Hematopoietic multipotent progenitor cell treated with erythropoietin and hydrocortisone succinate and interleukin-3 and kit ligand, for 4 days (in vitro differentiated cells): ENCODE results near the gene RGS21.
A peak's percentile ranks its signal among the peaks of the same experiment; 100 is the strongest.
"Not testable (repeated sequence)": the region's sequence is repeated elsewhere in the genome, so short reads cannot be mapped to it uniquely, and the experiment has no call there.

Experiments
- DNase-seq: peaks from one replicate; pipeline ENCODE4 v3.0.0-alpha.2; 2015

The RGS21 gene

GRCh38 chr1:192316942-192317450 is at the start of gene RGS21:
RGS21 (plus strand) TSS chr1:192316992; CDS start chr1:192343037, 26,045 bp downstream.
- DNase-seq = no peak

DNA sequence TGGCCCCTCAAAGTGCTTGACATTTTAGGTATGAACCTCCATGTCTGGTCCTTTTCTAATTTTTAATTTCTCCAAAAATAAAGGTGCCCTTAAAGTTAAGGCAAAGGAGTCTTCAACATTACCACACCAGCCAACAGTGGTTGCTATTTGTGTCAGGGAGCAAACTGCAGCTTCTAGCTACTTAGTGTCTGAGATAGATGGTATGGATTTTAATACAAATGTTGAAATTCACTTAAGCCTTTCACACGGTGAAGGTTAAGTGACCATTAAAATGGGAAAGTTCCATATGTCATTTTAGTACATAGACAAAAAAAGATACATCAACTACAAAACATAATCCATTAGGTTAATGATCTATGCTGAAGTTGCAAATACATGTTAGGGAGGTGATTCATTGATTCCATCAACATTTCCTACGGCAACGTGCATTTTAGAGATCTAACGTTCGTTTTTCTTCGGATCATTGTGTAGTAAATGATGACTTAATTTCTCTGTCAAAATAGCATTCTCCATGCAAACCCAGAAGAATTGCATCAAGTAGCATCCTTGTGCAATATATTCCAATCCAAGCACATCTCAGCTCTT is 48.2 kb upstream of the RGS21 start:
- no peak for DNase-seq

- no peak for DNase-seq
Observed at GRCh38 chr1:192270398-192270797, 46.4 kb upstream of the RGS21 start.

DNA sequence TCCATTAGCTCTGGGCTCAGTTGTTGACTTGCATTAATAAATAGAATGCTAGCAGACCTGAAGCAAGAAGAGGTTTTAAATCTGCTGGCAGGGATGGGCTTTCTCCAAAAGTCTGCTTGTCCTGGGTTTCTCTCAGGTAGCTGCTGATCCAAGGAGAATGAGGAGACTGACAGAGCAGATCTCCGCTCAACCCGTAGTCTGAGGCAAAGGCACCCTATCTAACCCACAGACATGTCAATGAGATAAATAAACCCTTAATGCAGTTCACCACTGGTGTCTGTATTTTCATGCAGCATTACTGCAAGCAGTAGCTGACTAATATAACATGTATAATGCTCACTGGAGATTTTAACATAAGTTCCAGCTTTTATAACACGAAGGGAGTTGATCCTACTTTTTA is 44.1 kb upstream of the RGS21 start:
- DNase-seq = peak; percentile 27

DNA sequence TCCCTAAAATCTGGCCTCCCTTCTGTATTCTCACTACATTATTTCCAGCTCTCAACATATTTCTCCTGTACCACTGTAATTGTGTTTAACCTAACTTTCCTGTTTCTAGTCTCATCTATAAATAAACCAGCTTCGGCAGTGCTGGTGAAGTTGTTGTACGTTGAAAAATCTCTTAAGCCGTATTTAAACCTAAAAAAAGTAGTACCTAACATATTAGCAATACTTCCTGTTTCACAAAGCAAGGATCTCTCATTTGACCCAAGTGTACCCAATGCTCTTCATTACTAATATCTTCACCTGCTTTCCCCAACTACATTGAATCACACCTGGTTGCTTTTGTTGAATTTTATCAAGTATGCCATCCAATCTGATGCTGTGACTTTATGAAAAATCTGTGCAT is 42.2 kb upstream of the RGS21 start:
- no peak for DNase-seq

DNA sequence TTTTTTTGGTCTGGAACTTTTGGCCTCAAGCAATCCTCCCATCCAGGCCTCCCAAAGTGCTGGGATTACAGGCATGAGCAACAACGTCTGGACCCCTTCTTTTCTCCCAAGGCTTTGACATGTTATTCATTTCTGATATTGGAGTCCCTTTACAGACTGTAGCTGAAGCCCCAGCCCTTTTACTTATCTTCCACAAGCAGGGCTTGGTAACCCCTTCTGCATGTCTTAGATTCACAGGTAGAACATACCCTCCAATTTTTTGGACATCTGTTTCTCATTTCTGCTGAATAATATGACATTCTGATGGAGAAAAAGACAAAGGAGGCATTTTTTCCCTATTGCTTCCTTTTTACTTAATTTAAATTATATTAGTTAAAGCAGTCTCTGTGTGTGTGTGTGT is 39.2 kb upstream of the RGS21 start:
- DNase-seq = peak; percentile 48

DNA sequence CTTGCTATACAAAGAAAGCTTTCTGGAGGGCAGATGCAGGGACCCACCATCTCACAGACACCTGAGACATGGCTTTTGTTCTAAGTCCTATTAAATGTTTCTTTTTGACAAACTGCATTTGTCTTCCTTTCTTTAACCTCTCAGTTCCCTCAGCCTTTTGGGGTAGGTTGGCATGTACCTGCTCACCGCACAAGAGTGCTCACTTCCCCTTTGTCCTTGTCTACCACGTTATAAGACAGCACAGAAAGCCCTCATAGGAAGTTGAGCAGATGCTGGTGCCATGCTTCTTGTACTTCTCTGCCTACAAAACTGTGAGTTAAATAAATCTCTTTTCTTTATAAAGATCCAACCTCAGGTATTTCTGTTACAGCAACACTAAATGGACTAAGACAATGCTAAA is 31.9 kb upstream of the RGS21 start:
- no peak for DNase-seq

DNA sequence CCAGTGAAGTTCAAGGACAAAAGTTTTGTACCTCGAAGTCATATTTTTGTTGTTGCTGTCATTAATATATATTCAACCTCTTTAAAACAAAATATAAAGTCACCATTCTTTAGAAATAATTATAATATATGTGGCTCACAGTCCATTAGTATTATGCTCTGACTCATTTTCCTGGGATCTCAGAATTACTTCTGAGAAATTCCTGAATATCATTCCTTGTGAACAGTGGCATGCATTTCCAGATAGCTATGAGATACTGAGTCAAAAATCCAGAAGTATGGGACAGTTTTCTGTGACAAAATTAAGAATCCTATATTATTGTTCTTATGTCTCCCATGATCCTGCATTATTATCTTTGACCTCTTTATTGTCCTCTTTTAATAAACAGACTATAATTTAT is 13.8 kb upstream of the RGS21 start:
- DNase-seq = no peak

DNA sequence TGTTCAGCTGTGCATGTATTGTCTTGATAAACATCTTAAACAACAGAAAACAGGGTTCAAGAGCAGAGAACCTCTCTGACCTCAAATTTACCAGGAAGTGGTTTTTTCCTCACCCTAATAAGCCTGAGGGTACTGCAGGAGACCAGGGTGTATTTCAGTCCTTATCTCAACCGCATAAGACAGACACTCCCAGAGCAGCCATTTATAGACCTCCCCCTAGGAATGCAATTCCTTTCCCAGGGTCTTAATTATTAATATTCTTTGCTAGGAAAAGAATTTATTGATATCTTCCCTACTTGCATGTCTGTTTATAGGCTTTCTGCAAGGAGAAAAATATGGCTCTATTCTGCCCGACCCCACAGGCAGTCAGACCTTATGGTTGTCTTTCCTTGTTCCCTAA is 8.5 kb upstream of the RGS21 start:
- DNase-seq = not testable (repeated sequence)

GRCh38 chr1:192311281-192311680 is 5.5 kb upstream of the RGS21 start:
- peak; percentile 85 for DNase-seq

GRCh38 chr1:192327997-192328396 is 11.2 kb downstream of the RGS21 start:
- DNase-seq = no peak

GRCh38 chr1:192342842-192343241 is 26.1 kb downstream of the RGS21 start:
- DNase-seq = no peak

DNA sequence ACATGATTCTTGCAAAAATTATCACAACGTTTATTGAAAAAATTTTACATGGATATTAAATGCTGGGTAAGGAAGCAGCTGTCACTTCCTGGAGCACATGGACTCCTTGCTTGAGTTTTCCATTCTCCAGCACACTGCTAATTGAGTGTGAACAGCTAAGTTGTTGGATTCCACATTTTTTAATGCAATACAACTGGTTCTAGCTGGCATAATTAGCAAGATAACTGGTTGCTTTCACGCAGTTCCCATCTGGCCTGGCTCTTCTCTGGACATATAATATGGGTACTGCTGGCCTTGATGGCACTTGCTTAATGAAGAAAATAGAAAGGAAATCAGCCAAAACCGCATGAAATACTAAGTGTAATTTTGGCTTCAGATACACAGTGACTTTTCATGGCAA is 26.6 kb downstream of the RGS21 start:
- no peak for DNase-seq

- no peak for DNase-seq
Observed at GRCh38 chr1:192349314-192349713, 32.5 kb downstream of the RGS21 start.

GRCh38 chr1:192350356-192350755 is 33.6 kb downstream of the RGS21 start:
- no peak for DNase-seq

- DNase-seq = no peak
Observed at GRCh38 chr1:192351550-192351949, 34.8 kb downstream of the RGS21 start.

DNA sequence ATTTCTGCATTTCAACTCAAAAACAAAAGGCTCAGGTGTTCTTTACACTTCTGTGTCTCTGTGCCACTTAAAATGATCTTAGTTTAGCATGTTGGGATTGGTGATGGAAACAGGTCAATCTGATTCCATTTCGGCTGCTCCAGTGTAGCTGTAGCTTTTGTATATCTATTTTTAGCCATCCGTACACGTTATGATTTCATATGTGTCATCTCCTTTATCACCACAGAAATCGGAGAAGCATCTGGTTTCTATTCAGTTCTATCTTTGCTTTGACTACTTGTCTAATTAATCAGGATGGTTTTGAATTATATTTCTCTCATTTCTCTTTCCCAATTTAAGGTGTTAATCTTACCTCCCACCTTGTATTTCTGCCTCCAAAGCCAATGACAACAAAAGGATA is 41.1 kb downstream of the RGS21 start:
- DNase-seq = no peak

- no peak for DNase-seq
Observed at GRCh38 chr1:192358402-192358801, 41.6 kb downstream of the RGS21 start.

- DNase-seq = no peak
Observed at GRCh38 chr1:192358822-192359221, 42.0 kb downstream of the RGS21 start.

DNA sequence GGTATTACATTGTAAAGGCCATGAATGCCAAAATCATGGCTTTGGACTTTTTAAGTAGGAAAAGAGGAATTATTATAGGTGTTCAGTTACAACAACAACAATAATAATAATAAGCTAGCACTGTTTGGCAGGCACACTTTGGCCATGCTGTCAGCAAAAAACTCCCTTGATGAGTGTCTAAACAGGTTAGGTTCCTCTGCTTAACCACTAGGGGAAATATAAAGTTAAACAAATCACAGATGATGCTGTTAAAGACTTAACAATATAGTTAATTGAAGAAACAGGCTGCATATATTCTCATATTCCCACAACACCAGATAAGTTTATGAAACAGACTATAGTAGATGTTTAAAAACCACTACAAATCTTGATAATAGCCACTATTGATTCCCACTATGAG is 46.4 kb downstream of the RGS21 start:
- DNase-seq = no peak

DNA sequence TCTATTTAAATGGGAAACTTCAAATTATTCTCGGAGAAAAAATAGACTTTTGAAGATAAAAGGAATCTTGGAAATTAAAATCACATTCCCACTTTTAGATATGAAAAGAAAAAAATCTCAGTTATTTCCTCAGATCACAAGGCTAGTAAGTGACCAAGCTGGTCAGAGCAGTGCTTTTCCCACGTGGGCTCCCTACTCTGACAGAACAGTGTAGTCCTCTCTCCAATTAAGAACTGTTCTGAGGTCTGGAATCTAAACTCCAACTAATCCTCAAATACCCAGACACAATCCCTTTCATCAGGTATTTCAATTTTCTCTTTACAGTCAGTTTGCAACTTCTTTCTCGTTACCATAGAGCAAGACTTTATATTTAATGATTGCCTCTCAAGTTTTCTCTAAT is 50.6 kb downstream of the RGS21 start:
- no peak for DNase-seq

- no peak for DNase-seq
Observed at GRCh38 chr1:192375306-192375705, 58.5 kb downstream of the RGS21 start.

DNA sequence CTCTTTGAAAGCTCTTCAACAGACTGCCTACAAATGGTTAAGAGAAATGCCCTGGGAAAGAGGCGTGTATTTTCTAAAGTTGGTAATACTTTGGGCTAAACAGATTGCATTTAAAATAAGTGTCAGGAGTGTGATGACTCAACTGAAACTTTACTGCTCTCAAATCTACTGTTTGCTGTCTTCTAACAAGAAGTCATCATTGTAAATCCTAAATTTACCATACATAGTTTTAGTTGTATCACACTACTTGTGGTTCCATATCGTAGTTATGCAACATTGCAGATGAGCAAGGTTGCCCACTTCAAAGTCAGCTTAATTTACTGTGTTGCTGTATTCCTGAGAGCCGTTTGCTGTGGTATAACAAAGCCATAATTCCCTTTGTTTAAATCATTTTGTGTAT is 59.6 kb downstream of the RGS21 start:
- no peak for DNase-seq

GRCh38 chr1:192378276-192378675 is 61.5 kb downstream of the RGS21 start:
- DNase-seq = no peak

GRCh38 chr1:192378878-192379277 is 62.1 kb downstream of the RGS21 start:
- DNase-seq = no peak

DNA sequence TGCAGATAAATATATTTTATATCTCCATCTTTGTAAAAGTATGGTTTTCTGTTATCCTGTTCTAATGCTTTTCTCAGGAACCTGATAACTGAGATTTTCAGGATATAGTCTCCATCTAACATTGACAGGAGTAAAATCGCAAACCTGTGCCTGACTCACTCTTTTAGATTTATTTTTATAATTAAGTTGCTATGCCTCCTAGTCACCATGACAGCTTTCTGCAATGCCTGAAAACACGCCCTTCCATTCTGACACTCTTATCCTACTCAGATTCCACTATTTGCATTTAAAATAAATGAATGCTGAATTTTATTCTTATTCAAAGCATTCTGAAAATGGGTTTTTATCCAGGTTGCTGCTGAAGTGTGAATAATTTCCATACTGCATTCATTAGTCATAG is 62.8 kb downstream of the RGS21 start:
- no peak for DNase-seq
